Measurements from ENCODE around the gene MLXIP. TPM values are rescaled to one million over a fixed set of nuclear protein-coding genes. Genes with fewer than 3 reads are reported as not detected.
A peak's percentile ranks its signal among the peaks of the same experiment; 100 is the strongest.

Gene MLXIP
- 20.5 and 23.0 TPM in 2 replicates for total RNA-seq (2014; rRNA removed; shearing (Covaris generic))
- polyA plus RNA-seq (2016; fragmentation: Nextera tagmentation; extraction: Ambion mirVana): 16.2 and 21.0 TPM in 2 replicates
- long read RNA-seq, full-length matches to known transcripts: 1 of 6 reads
- long read RNA-seq, partial matches to known transcripts: 3 of 6 reads
- long read RNA-seq, other reads (novel, unspliced or antisense): 2 of 6 reads

- DNase-seq (ENCODE audit: low spot score) (peak; percentile 97), ATAC-seq (peak; percentile 74)
- TF ChIP-seq ZNF114 (CRISPR knock-in tag; IDR thresholded peaks at IDR 0.05) (no peak), POLR2AphosphoS5 (IDR thresholded peaks at IDR 0.05; ENCODE audit: low read depth) (peak; percentile 66), CREB1 (CRISPR knock-in tag; IDR thresholded peaks at IDR 0.05; ENCODE audit: low read depth) (peak; percentile 94)
- Mint-ChIP-seq H3K27me3 (ENCODE audit: insufficient read depth, low read depth, poor library complexity) (peaks cover 21% of the 10 kb centered on the region), H3K27ac (no peak within 1 kb of the TSS), H3K4me1 (peaks cover 25% of the 10 kb centered on the region), H3K4me3 (peak within 1 kb of the TSS; percentile 83), H3K9me3 (no peaks in the 10 kb centered on the region; the same call in 2 of the 3 replicates), H3K36me3 (ENCODE audit: low read depth) (no peaks in the 10 kb centered on the region)
- H3K9me2 ChIP-seq (ENCODE audit: insufficient read depth): no peaks in the 10 kb centered on the region
- peaks cover 17% of the 10 kb centered on the region; the same call in 1 of the 2 replicates for H4K20me1 ChIP-seq (replicated peaks; ENCODE audit: insufficient read depth)
- H3K36me3 ChIP-seq (ENCODE audit: insufficient read depth): no peaks in the 10 kb centered on the region
- H3K79me2 ChIP-seq (replicated peaks; ENCODE audit: insufficient read depth): peaks cover 34% of the 10 kb centered on the region
- H3F3A ChIP-seq (replicated peaks; ENCODE audit: low read depth): 0 out of 2 replicates have a peak, but pooled peaks cover 3% of the 10 kb centered on the region
- H3K4me1 ChIP-seq (ENCODE audit: insufficient read depth): peaks cover 26% of the 10 kb centered on the region; the same call in 1 of the 2 replicates
- peak within 1 kb of the TSS; percentile 72 for H3K4me3 ChIP-seq
- peaks cover 21% of the 10 kb centered on the region for H3K27me3 ChIP-seq (ENCODE audit: insufficient read depth)
- peak within 1 kb of the TSS; percentile 88 for H3K4me2 ChIP-seq
- H2AFZ ChIP-seq: peak within 1 kb of the TSS; percentile 99
- no peak within 1 kb of the TSS for H3K27ac ChIP-seq (ENCODE audit: low read depth)
These were observed at the start of gene MLXIP for GRCh38 chr12:122078141-122079032. TSS of gene MLXIP (plus strand) at chr12:122078756. CDS start at chr12:122078854, 98 bp downstream.

GRCh38 chr12:122028905-122029560, 49.5 kb upstream of the MLXIP start:
- ATAC-seq (no peak), DNase-seq (ENCODE audit: low spot score) (no peak)
- H3K9me3 Mint-ChIP-seq: no peaks in the 10 kb centered on the region
- Histone ChIP-seq H3K4me3 (no peak overlapping the region), H3K4me2 (no peak overlapping the region), H3K9me2 (ENCODE audit: insufficient read depth) (no peaks in the 10 kb centered on the region), H3K27ac (ENCODE audit: low read depth) (no peak overlapping the region), H3K36me3 (ENCODE audit: insufficient read depth) (no peaks in the 10 kb centered on the region), H3K4me1 (ENCODE audit: insufficient read depth) (peaks cover 4% of the 10 kb centered on the region; the same call in 1 of the 2 replicates), H3F3A (replicated peaks; ENCODE audit: low read depth) (peaks cover 6% of the 10 kb centered on the region; the same call in 1 of the 2 replicates), H3K79me2 (replicated peaks; ENCODE audit: insufficient read depth) (peaks cover 55% of the 10 kb centered on the region), H2AFZ (no peak overlapping the region), H3K27me3 (ENCODE audit: insufficient read depth) (no peaks in the 10 kb centered on the region), H4K20me1 (replicated peaks; ENCODE audit: insufficient read depth) (peaks cover 15% of the 10 kb centered on the region)
- peaks cover 11% of the 10 kb centered on the region for H3K27me3 Mint-ChIP-seq (ENCODE audit: insufficient read depth, low read depth, poor library complexity)
- H3K4me1 Mint-ChIP-seq: peaks cover 24% of the 10 kb centered on the region
- no peak overlapping the region for H3K4me3 Mint-ChIP-seq
- peaks cover 3% of the 10 kb centered on the region; the same call in 1 of the 3 replicates for H3K36me3 Mint-ChIP-seq (ENCODE audit: low read depth)
- no peak overlapping the region for H3K27ac Mint-ChIP-seq
- TF ChIP-seq CREB1 (CRISPR knock-in tag; IDR thresholded peaks at IDR 0.05; ENCODE audit: low read depth) (no peak), ZNF331 (CRISPR knock-in tag; IDR thresholded peaks at IDR 0.05; ENCODE audit: low read depth) (no peak), ETS1 (IDR thresholded peaks at IDR 0.05) (no peak), POLR2AphosphoS5 (IDR thresholded peaks at IDR 0.05; ENCODE audit: low read depth) (no peak), CTCF (conservative IDR thresholded peaks at IDR 0.05; ENCODE audit: low read depth in 2 of 2) (no peak), EZH2 (IDR thresholded peaks at IDR 0.05; ENCODE audit: low read depth, unreplicated experiment) (no peak), STAT1 (IDR thresholded peaks at IDR 0.05; ENCODE audit: unreplicated experiment) (no peak), NANOG (IDR thresholded peaks at IDR 0.05; ENCODE audit: borderline replicate concordance) (no peak), EZH2phosphoT487 (IDR thresholded peaks at IDR 0.05; ENCODE audit: unreplicated experiment) (no peak), ZNF114 (CRISPR knock-in tag; IDR thresholded peaks at IDR 0.05) (no peak)
- TF ChIP-seq, protein P1, sequence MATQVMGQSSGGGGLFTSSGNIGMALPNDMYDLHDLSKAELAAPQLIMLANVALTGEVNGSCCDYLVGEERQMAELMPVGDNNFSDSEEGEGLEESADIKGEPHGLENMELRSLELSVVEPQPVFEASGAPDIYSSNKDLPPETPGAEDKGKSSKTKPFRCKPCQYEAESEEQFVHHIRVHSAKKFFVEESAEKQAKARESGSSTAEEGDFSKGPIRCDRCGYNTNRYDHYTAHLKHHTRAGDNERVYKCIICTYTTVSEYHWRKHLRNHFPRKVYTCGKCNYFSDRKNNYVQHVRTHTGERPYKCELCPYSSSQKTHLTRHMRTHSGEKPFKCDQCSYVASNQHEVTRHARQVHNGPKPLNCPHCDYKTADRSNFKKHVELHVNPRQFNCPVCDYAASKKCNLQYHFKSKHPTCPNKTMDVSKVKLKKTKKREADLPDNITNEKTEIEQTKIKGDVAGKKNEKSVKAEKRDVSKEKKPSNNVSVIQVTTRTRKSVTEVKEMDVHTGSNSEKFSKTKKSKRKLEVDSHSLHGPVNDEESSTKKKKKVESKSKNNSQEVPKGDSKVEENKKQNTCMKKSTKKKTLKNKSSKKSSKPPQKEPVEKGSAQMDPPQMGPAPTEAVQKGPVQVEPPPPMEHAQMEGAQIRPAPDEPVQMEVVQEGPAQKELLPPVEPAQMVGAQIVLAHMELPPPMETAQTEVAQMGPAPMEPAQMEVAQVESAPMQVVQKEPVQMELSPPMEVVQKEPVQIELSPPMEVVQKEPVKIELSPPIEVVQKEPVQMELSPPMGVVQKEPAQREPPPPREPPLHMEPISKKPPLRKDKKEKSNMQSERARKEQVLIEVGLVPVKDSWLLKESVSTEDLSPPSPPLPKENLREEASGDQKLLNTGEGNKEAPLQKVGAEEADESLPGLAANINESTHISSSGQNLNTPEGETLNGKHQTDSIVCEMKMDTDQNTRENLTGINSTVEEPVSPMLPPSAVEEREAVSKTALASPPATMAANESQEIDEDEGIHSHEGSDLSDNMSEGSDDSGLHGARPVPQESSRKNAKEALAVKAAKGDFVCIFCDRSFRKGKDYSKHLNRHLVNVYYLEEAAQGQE (IDR thresholded peaks at IDR 0.05; ENCODE audit: unreplicated experiment): no peak
